H1 (cell line): Measurements from ENCODE around the gene NLN.
"Not testable (repeated sequence)": the region's sequence is repeated elsewhere in the genome, so short reads cannot be mapped to it uniquely, and the experiment has no call there.

Source experiments
- ASH2L ChIP-seq: fragments of 200-600, 300-600 bp; sonication (generic); IDR thresholded peaks from one replicate; pipeline ENCODE4 v1.7.1; 2017; ENCODE audit warnings: low read length
- ATF2 ChIP-seq: IDR thresholded peaks from 2 replicates; pipeline ENCODE4 v1.6.1; 2012; ENCODE audit warnings: low read length, inconsistent platforms
- CTCF ChIP-seq, 3 experiments: IDR thresholded peaks; 1 replicate in 2 of 3; 2 replicates in 1 of 3; pipeline versions ENCODE4 v1.5.1 to v1.6.1; 2011; ENCODE audit warnings: low read length in 3 of 3, mild to moderate bottlenecking in 3 of 3, inconsistent platforms in 2 of 3, low read depth in 1 of 3, moderate library complexity in 1 of 3; ENCODE audit not compliant: insufficient read depth in 1 of 3; ENCODE audit errors: control extremely low read depth in 1 of 3
- E2F6 ChIP-seq: IDR thresholded peaks from 2 replicates; pipeline ENCODE4 v1.6.1; 2012; ENCODE audit warnings: inconsistent platforms
- EGR1 ChIP-seq: IDR thresholded peaks from 2 replicates; pipeline ENCODE4 v1.6.1; 2011; ENCODE audit warnings: low read depth, low read length, borderline replicate concordance
- EP300 ChIP-seq, 2 experiments: IDR thresholded peaks; 1 replicate in 1 of 2; 2 replicates in 1 of 2; pipeline ENCODE4 v1.6.1; 2011 to 2012; ENCODE audit warnings: low read depth in 2 of 2, low read length in 2 of 2, mild to moderate bottlenecking in 2 of 2, borderline replicate concordance in 1 of 2, inconsistent platforms in 1 of 2, moderate library complexity in 1 of 2
- EZH2 ChIP-seq: fragments of 200-600 bp; sonication (generic); IDR thresholded peaks from 2 replicates; pipeline ENCODE4 v1.7.1; 2012; ENCODE audit warnings: low read depth, mild to moderate bottlenecking, moderate library complexity, low read length, inconsistent platforms; ENCODE audit not compliant: severe bottlenecking
- GABPA ChIP-seq: IDR thresholded peaks from 2 replicates; pipeline ENCODE4 v1.6.1; 2011; ENCODE audit warnings: mild to moderate bottlenecking, low read length, moderate library complexity, borderline replicate concordance; ENCODE audit not compliant: insufficient read depth
- MAFK ChIP-seq: IDR thresholded peaks from 2 replicates; pipeline ENCODE4 v1.6.1; 2012; ENCODE audit warnings: low read depth, mild to moderate bottlenecking, improper control_type of control experiment, low read length
- MAX ChIP-seq: IDR thresholded peaks from 2 replicates; pipeline ENCODE4 v1.6.1; 2012; ENCODE audit warnings: inconsistent platforms
- POLR2AphosphoS5 ChIP-seq: IDR thresholded peaks from 2 replicates; pipeline ENCODE4 v1.6.1; 2011; ENCODE audit warnings: low read depth, low read length
- TAF1 ChIP-seq: IDR thresholded peaks from 2 replicates; pipeline ENCODE4 v1.6.1; 2011; ENCODE audit warnings: mild to moderate bottlenecking, low read depth, low read length
- TBP ChIP-seq: IDR thresholded peaks from 2 replicates; pipeline ENCODE4 v1.6.1; 2011; ENCODE audit warnings: low read depth, low read length, improper control_type of control experiment

- TF ChIP-seq CTCF (IDR thresholded peaks at IDR 0.05; ENCODE audit: control extremely low read depth in 1 of 3, insufficient read depth in 1 of 3, low read depth in 1 of 3, low read length in 3 of 3); MAX; EP300 (IDR thresholded peaks at IDR 0.05; ENCODE audit: borderline replicate concordance in 1 of 2, low read depth in 2 of 2, low read length in 2 of 2); TBP; MAFK; E2F6; ASH2L; POLR2AphosphoS5; TAF1; EZH2; EGR1; GABPA; ATF2: not testable (repeated sequence)
Measured at GRCh38 chr5:65844763-65845162, 122.8 kb downstream of the NLN start.
